Fibroblast of the aortic adventitia (primary cell): Measurements from ENCODE around the gene NUP93. TPM values are rescaled to one million over a fixed set of nuclear protein-coding genes. Genes with fewer than 3 reads are reported as not detected.
"Not testable (repeated sequence)": the region's sequence is repeated elsewhere in the genome, so short reads cannot be mapped to it uniquely, and the experiment has no call there.

ENCODE experiments used
- DNase-seq: peaks from one replicate; pipeline ENCODE4 v3.0.0-alpha.2; 2010; ENCODE audit warnings: low read depth
- H3K4me3 ChIP-seq: 2 replicates; pipeline ENCODE4 v1.5.1; 2011; ENCODE audit warnings: low read depth, mild to moderate bottlenecking, control low read depth, low read length, moderate library complexity
- total RNA-seq: library from RNA; depleted of rRNA; stranded (reverse); fragments of >200 nt; gene quantifications from 2 replicates; pipeline ENCODE4 v1.2.3, GENCODE V29; 2012; ENCODE audit warnings: low replicate concordance
- TF ChIP-seq, protein P1 (sequence below): IDR thresholded peaks from 2 replicates; pipeline ENCODE4 v1.5.1; 2011; ENCODE audit warnings: mild to moderate bottlenecking, low read length, control low read depth, inconsistent platforms; ENCODE audit not compliant: insufficient read depth

The NUP93 gene
- total RNA-seq, 1 donor, result 45.5 TPM

- no peak for DNase-seq
- TF ChIP-seq, protein P1, sequence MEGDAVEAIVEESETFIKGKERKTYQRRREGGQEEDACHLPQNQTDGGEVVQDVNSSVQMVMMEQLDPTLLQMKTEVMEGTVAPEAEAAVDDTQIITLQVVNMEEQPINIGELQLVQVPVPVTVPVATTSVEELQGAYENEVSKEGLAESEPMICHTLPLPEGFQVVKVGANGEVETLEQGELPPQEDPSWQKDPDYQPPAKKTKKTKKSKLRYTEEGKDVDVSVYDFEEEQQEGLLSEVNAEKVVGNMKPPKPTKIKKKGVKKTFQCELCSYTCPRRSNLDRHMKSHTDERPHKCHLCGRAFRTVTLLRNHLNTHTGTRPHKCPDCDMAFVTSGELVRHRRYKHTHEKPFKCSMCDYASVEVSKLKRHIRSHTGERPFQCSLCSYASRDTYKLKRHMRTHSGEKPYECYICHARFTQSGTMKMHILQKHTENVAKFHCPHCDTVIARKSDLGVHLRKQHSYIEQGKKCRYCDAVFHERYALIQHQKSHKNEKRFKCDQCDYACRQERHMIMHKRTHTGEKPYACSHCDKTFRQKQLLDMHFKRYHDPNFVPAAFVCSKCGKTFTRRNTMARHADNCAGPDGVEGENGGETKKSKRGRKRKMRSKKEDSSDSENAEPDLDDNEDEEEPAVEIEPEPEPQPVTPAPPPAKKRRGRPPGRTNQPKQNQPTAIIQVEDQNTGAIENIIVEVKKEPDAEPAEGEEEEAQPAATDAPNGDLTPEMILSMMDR, result no peak
- H3K4me3 ChIP-seq, result no peak overlapping the region
These were observed 63.0 kb downstream of the NUP93 start for GRCh38 chr16:56792967-56793366.

- no peak overlapping the region for H3K4me3 ChIP-seq
- TF ChIP-seq, protein P1, result peak; percentile 56
- peak; percentile 70 for DNase-seq
These were observed 63.6 kb downstream of the NUP93 start for GRCh38 chr16:56793492-56793891.

DNA sequence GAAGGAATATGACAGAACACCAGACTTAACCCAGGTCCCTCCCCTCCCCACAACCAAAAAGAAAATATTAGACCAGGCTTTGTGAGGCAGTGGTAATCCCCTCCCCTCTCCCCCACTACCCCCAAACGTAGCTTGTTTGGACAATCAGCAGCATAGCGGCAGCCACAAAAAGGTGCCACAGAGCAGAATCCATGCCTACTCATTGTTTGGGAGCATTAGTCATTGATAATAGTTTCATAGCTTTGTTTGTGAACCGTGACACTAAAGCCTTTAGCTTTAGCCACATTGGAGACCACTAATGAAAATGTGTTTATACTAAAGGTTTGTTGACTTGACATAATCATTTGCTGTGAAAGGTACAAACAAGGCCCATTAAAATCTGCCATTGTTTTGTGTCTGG is 65.1 kb downstream of the NUP93 start:
- no peak for DNase-seq

GRCh38 chr16:56797038-56797437 is 67.1 kb downstream of the NUP93 start:
- not testable (repeated sequence) for H3K4me3 ChIP-seq, DNase-seq

More for the DNA sequence above, 65.1 kb downstream of the NUP93 start:
- H3K4me3 ChIP-seq, result no peak overlapping the region
- TF ChIP-seq, protein P1, result no peak

DNA sequence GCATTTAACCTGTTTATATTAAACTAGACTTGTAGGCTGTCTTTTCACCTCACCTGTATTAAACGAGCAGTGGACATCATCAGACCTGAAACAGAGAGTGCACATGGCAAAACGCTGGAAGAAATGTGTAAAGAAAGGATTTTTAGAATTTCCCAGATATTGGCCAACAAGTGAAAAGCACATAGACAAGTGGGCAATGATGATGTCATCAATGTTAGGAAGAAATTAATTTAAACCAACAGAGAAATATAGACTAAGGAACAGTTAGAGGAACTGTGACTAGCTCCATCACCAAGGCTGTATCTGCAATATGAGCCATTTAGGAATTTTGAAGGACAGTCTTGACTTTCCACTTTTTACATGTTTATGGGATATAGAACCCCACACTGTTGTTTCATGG is 67.9 kb downstream of the NUP93 start:
- DNase-seq, result no peak
- TF ChIP-seq, protein P1, result no peak
- no peak overlapping the region for H3K4me3 ChIP-seq

DNA sequence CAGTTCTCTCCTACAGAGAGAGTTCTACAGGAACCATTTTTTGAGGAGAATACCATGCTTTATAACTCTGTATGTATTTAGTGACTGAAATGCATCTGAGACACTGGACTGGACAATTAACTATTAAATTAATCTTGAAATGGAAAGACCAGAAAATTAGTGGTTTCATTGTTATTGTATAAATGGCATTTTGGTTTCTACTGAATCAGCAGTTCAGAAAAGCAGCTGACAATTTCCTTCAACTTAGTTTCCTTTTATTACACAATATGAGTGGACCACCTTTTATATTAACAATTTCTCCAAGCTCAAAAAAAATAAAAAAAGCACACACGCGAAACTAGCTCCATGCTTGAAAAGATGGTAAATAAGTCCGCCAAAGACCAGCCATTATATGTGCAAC is 69.0 kb downstream of the NUP93 start:
- no peak for DNase-seq
- TF ChIP-seq, protein P1, result no peak
- no peak overlapping the region for H3K4me3 ChIP-seq

GRCh38 chr16:56800355-56800754 is 70.4 kb downstream of the NUP93 start:
- DNase-seq, result no peak
- TF ChIP-seq, protein P1, result no peak
- H3K4me3 ChIP-seq, result no peak overlapping the region
